ENCODE measurements around the gene CA9.

The CA9 gene

DNA sequence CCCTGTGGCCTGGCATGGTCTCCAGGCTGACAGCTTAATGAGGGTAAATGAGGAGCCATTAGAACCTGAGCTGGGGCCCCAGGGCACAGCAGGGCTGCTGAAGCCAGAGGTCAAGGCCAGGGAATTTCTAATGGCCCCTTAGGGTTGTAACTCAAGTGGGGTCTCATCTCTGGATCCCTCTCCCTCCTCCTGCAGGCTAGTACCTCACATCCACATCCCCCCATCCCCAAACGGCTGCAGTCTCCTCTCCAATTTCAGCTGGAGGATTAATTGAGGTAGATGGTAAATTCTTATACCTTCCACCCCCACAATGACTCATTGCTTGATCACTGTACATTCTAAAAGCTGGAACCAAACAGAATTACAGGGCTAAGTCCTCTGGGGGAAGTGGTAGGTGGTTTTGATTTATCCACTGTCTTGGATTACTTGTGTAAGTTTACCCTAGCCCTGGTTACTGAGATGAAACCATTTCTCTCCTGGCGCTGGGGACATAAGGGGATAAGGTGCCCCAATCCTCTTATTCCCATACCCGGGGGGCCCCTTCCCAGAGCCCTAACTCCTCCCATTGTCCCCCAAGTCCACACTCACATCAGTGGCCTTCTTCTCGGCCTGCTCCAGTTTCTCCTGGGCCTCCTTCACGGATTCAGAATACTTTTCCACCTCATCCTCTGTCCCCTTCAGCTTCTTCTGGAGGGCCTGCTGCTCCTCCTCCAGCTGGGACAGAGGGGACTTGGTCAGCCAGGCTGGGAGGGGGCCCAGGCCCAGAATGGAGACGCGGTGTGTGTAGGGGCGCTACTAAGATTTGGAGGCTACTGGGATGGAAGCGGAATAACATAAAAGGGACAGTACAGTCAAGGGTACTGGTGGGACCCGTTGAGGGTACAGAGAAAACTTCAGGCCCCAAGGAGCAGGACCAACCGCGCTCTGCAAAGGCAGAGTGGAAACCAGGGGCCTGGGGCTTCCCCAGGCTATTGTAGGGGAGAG is 15.1 kb downstream of the CA9 start:
- H3K4me1 Mint-ChIP-seq (ENCODE audit: low read depth) = peaks cover 29% of the 10 kb centered on the region
- peak; percentile 50 for DNase-seq
- H3K4me3 Mint-ChIP-seq = peak overlapping the region; percentile 50
- peak overlapping the region; percentile 72 for H3K27ac Mint-ChIP-seq
- no peaks in the 10 kb centered on the region for H3K27me3 Mint-ChIP-seq
- no peaks in the 10 kb centered on the region for H3K9me3 Mint-ChIP-seq
- H3K36me3 Mint-ChIP-seq (ENCODE audit: low read depth) = no peaks in the 10 kb centered on the region

DNA sequence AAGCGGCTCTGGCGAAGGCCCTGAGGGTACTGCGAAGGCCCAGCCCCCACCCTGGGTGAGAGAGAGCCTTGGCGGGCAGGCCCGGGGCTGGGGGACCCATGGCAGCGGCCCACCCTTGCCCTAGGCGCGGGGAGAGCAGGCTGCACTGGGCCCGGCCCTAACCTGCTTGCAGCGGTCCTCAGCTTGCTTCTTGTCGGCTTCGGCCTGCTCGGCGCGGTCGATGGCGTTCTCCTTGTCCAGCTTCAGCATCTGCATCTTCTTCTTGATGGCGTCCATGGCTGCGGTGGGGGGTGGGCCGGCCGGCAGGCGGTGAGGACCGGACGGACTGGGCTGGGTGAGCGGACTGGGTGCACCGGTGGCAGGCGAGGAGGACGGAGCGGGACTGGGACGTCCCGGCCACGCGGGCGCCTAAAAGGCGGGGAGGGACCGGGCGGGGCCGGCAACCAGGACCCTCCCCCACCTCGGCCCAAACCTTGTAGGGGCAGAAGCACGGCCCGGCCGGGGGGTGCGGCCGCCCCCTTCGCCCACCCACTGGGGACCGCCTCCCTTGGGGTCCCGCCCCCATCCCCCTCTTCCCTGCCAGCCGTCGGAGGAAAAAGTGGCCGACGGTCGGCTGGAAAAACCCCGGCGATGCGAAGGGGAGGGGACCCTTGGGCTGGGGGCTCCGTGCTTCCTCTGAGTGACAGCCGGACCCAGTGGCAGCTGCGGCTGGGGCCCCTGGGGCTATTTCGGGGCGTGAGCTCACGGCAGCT is 16.0 kb downstream of the CA9 start, which contains the start of gene TPM2:
TPM2 (minus strand) TSS at position 384 of the 752 bp plus-strand sequence; CDS start at position 276, 108 bp downstream.
- peak within 1 kb of the TSS; percentile 79 for H3K27ac Mint-ChIP-seq
- H3K4me3 Mint-ChIP-seq = peak within 1 kb of the TSS; percentile 76
- no peak for DNase-seq
- H3K9me3 Mint-ChIP-seq = no peaks in the 10 kb centered on the region
- H3K36me3 Mint-ChIP-seq (ENCODE audit: low read depth) = no peaks in the 10 kb centered on the region
- H3K4me1 Mint-ChIP-seq (ENCODE audit: low read depth) = peaks cover 29% of the 10 kb centered on the region
- H3K27me3 Mint-ChIP-seq = no peaks in the 10 kb centered on the region

- H3K9me3 Mint-ChIP-seq = no peaks in the 10 kb centered on the region
- peaks cover 29% of the 10 kb centered on the region for H3K4me1 Mint-ChIP-seq (ENCODE audit: low read depth)
- peaks cover 2% of the 10 kb centered on the region for H3K36me3 Mint-ChIP-seq (ENCODE audit: low read depth)
- DNase-seq = peak; percentile 53
- H3K27ac Mint-ChIP-seq = peak overlapping the region; percentile 50
- peak overlapping the region; percentile 76 for H3K4me3 Mint-ChIP-seq
- no peaks in the 10 kb centered on the region for H3K27me3 Mint-ChIP-seq
Observed at GRCh38 chr9:35690294-35690613, 16.5 kb downstream of the CA9 start.

- no peaks in the 10 kb centered on the region for H3K9me3 Mint-ChIP-seq
- peaks cover 2% of the 10 kb centered on the region for H3K36me3 Mint-ChIP-seq (ENCODE audit: low read depth)
- peak; percentile 56 for DNase-seq
- peaks cover 29% of the 10 kb centered on the region for H3K4me1 Mint-ChIP-seq (ENCODE audit: low read depth)
- H3K27ac Mint-ChIP-seq = peak overlapping the region; percentile 79
- peak overlapping the region; percentile 76 for H3K4me3 Mint-ChIP-seq
- H3K27me3 Mint-ChIP-seq = no peaks in the 10 kb centered on the region
Observed at GRCh38 chr9:35690614-35691333, 17.0 kb downstream of the CA9 start.

GRCh38 chr9:35691334-35691650 is 17.6 kb downstream of the CA9 start:
- no peaks in the 10 kb centered on the region for H3K9me3 Mint-ChIP-seq
- H3K4me3 Mint-ChIP-seq = peak overlapping the region; percentile 76
- no peaks in the 10 kb centered on the region for H3K27me3 Mint-ChIP-seq
- H3K4me1 Mint-ChIP-seq (ENCODE audit: low read depth) = peaks cover 29% of the 10 kb centered on the region
- H3K27ac Mint-ChIP-seq = peak overlapping the region; percentile 79
- DNase-seq = no peak
- peaks cover 2% of the 10 kb centered on the region for H3K36me3 Mint-ChIP-seq (ENCODE audit: low read depth)

GRCh38 chr9:35691757-35692301 is 18.1 kb downstream of the CA9 start:
- H3K4me3 Mint-ChIP-seq = peak overlapping the region; percentile 24
- H3K27me3 Mint-ChIP-seq = no peaks in the 10 kb centered on the region

DNA sequence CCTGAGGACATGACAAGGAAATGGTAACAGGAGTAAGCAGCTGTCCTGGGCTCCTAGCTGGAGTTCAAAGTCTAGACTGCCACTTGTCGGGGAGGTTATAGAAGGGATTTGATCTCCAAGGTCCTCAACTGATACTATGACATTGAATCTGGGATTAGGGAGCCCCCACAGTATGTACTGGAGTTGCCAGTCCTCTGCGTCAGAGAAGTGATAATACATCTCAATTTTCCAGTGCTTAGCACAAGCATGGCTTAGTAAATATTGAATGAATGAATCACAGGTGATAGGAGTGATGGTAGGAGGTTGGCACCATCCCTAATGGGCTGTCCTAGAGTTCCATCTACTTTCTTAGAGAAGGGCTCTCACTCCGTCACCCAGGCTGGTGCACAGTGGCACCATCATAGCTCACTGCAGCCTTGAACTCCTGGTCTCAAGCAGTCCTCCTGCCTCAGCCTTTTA is 22.2 kb downstream of the CA9 start:
- Mint-ChIP-seq H3K4me3 (no peak overlapping the region), H3K9me3 (no peaks in the 10 kb centered on the region), H3K27ac (no peak overlapping the region), H3K27me3 (no peaks in the 10 kb centered on the region), H3K36me3 (ENCODE audit: low read depth) (peaks cover 2% of the 10 kb centered on the region), H3K4me1 (ENCODE audit: low read depth) (peaks cover 10% of the 10 kb centered on the region)
- DNase-seq = no peak

More at GRCh38 chr9:35691757-35692301, 18.1 kb downstream of the CA9 start:
- no peaks in the 10 kb centered on the region for H3K9me3 Mint-ChIP-seq
- DNase-seq = no peak
- peaks cover 2% of the 10 kb centered on the region for H3K36me3 Mint-ChIP-seq (ENCODE audit: low read depth)
- peaks cover 32% of the 10 kb centered on the region for H3K4me1 Mint-ChIP-seq (ENCODE audit: low read depth)
- peak overlapping the region; percentile 14 for H3K27ac Mint-ChIP-seq

GRCh38 chr9:35696520-35697215 is 22.9 kb downstream of the CA9 start:
- no peak overlapping the region for H3K27ac Mint-ChIP-seq
- peak; percentile 70 for DNase-seq
- H3K27me3 Mint-ChIP-seq = no peaks in the 10 kb centered on the region
- H3K9me3 Mint-ChIP-seq = no peaks in the 10 kb centered on the region
- H3K4me3 Mint-ChIP-seq = no peak overlapping the region
- peaks cover 2% of the 10 kb centered on the region for H3K36me3 Mint-ChIP-seq (ENCODE audit: low read depth)
- H3K4me1 Mint-ChIP-seq (ENCODE audit: low read depth) = peaks cover 6% of the 10 kb centered on the region

- no peak for DNase-seq
- peaks cover 3% of the 10 kb centered on the region for H3K4me1 Mint-ChIP-seq (ENCODE audit: low read depth)
- H3K27me3 Mint-ChIP-seq = no peaks in the 10 kb centered on the region
- H3K36me3 Mint-ChIP-seq (ENCODE audit: low read depth) = peaks cover 2% of the 10 kb centered on the region
- no peak overlapping the region for H3K4me3 Mint-ChIP-seq
- H3K27ac Mint-ChIP-seq = no peak overlapping the region
- H3K9me3 Mint-ChIP-seq = no peaks in the 10 kb centered on the region
Observed at GRCh38 chr9:35697486-35697885, 23.8 kb downstream of the CA9 start.

DNA sequence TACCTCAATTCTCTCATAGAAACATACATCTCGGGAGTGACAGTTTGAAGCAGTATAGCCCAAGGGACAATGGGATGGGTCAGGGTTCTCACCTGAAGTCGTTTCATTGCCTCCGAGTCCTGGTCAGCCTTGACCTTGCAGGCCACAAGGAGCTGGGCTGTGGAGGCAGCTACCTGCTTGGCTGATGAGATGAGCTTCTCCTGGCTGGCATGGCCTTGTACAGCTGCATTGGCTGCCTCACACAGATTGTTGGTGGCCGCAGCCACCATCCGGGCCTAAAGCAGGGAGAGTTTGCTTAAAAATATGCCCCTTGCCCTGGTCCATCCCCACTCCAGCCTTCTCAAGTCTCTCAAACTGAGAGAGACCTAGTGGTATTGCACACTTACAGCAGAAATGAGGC is 24.5 kb downstream of the CA9 start:
- no peak overlapping the region for H3K27ac Mint-ChIP-seq
- H3K4me1 Mint-ChIP-seq (ENCODE audit: low read depth) = peaks cover 3% of the 10 kb centered on the region
- H3K4me3 Mint-ChIP-seq = no peak overlapping the region
- no peak for DNase-seq
- H3K9me3 Mint-ChIP-seq = no peaks in the 10 kb centered on the region
- H3K27me3 Mint-ChIP-seq = no peaks in the 10 kb centered on the region
- peaks cover 2% of the 10 kb centered on the region for H3K36me3 Mint-ChIP-seq (ENCODE audit: low read depth)

- Mint-ChIP-seq H3K4me1 (ENCODE audit: low read depth) (peaks cover 3% of the 10 kb centered on the region), H3K9me3 (no peaks in the 10 kb centered on the region), H3K4me3 (no peak overlapping the region), H3K36me3 (ENCODE audit: low read depth) (peaks cover 1% of the 10 kb centered on the region), H3K27me3 (no peaks in the 10 kb centered on the region), H3K27ac (no peak overlapping the region)
- DNase-seq = no peak
Observed at GRCh38 chr9:35700031-35700430, 26.3 kb downstream of the CA9 start.

DNA sequence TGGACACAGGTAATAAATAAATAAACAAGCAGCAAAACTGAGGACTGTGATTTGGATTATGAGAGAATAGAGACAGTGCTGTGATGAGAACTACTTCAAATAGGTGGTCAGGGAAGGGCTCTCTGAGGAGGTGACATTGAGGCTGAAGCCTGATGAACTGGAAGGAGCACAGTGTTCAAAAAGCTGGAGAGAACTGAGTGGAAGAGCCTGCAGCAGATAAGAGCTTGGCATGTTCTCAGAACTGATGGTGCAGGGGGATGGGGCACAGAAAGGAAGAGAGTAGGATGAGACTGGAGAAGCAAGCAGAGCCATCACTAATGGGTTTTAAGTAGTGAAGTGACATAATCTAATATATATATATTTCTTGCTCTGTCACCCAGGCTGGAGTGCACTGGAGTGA is 27.2 kb downstream of the CA9 start:
- H3K9me3 Mint-ChIP-seq = no peaks in the 10 kb centered on the region
- H3K27ac Mint-ChIP-seq = no peak overlapping the region
- H3K36me3 Mint-ChIP-seq (ENCODE audit: low read depth) = no peaks in the 10 kb centered on the region
- no peak overlapping the region for H3K4me3 Mint-ChIP-seq
- no peaks in the 10 kb centered on the region for H3K27me3 Mint-ChIP-seq
- peaks cover 3% of the 10 kb centered on the region for H3K4me1 Mint-ChIP-seq (ENCODE audit: low read depth)
- DNase-seq = no peak

- no peaks in the 10 kb centered on the region for H3K27me3 Mint-ChIP-seq
Observed at GRCh38 chr9:35702696-35703095, 29.0 kb downstream of the CA9 start.

More at GRCh38 chr9:35702696-35703095, 29.0 kb downstream of the CA9 start:
- Mint-ChIP-seq H3K27ac (no peak overlapping the region), H3K4me3 (no peak overlapping the region), H3K4me1 (ENCODE audit: low read depth) (no peaks in the 10 kb centered on the region), H3K9me3 (no peaks in the 10 kb centered on the region), H3K36me3 (ENCODE audit: low read depth) (no peaks in the 10 kb centered on the region)
- no peak for DNase-seq
